DOHH2 (cell line): ENCODE results near the gene PDCD5.

ENCODE experiments used
- CTCF ChIP-seq: fragments of 200-600 bp; sonication (generic); IDR thresholded peaks from one replicate; pipeline ENCODE4 v1.5.1; 2014; ENCODE audit warnings: antibody characterized with exemption, mild to moderate bottlenecking, low read depth, low read length; ENCODE audit not compliant: poor library complexity, severe bottlenecking
- EZH2phosphoT487 ChIP-seq: fragments of 200-600 bp; sonication (generic); IDR thresholded peaks from 2 replicates; pipeline ENCODE4 v1.6.1; 2017; ENCODE audit warnings: borderline replicate concordance, mild to moderate bottlenecking, antibody characterized with exemption, low read length, moderate library complexity, mixed read lengths

- TF ChIP-seq CTCF (no peak), EZH2phosphoT487 (no peak)
Observed at GRCh38 chr19:32599258-32599657, 18.3 kb downstream of the PDCD5 start.
